ENCODE results near the gene RTN4RL2.

Gene RTN4RL2

GRCh38 chr11:57460022-57460757, at the start of gene RTN4RL2:
RTN4RL2 (plus strand) TSS chr11:57460528; CDS start chr11:57460866, 338 bp downstream.
- peak; percentile 54 for DNase-seq (ENCODE audit: low spot score)

DNA sequence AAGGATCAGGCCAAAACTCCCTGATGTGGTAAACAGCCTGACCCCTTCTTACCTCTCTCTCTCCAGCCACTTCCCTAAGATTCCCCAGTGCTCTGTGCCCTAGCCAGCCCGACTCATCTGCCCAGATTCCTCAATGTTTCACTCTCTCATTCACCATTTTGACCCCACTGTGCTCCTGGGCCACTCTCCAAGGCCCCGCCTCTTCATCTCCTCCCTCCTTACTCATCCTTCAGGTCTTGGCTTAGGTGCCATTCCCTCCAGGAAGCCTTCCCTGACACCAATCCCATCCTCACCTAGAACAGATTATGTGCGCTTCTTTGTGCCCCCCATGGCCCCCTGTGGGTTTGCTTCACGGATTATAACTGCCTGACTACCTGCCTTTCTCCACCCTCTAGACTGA, 46.6 kb upstream of the RTN4RL2 start:
- no peak for DNase-seq (ENCODE audit: low spot score)

DNA sequence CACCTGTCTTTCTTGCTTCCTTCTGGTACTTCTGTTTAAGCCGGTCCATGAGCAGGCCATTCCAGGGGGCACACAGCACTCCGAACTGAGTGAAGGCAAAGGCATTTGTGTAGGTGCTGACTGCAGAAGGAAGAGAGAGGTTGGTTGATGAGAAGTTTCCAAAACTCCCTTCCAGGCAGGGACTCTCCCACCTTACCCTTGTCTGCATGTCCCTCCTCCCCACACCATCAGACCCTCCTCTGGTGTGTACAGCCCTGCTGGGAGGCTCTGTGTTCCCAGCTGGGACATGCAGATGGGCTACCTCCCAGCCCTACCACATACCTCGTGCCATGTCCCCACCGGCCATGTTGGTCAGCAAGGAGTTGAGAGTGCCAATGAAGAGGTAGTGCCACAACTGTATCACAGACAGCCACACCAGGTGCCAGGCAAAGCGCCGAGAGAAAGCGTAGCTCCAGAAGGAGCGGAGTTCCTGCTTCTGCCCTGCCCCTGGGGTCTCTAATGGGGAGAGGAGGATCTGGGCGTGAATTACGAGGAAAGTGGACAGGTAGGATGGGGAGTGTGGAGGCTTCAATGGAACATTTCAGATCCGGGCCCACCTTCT, 45.6 kb upstream of the RTN4RL2 start:
- DNase-seq (ENCODE audit: low spot score) = no peak

DNA sequence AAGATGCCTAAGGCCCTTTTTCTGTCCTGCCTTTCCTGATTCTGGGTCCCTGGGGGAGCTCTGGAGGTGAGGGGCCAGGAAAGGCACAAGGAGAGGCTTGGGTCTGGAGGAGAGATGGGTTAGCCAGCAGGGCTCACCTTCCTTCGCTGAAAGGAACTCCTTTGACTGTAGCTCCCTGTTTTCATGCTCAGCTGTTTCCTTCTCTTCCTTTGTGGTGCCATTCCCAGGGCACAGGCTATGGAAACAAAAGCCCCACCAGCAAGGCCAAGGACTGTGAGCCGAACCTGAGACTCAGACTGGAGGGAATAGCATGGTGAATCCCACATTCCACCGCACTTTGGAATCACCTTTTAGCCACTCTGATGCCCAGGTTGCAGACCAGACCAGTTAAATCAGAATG, 43.9 kb upstream of the RTN4RL2 start:
- no peak for DNase-seq (ENCODE audit: low spot score)

DNA sequence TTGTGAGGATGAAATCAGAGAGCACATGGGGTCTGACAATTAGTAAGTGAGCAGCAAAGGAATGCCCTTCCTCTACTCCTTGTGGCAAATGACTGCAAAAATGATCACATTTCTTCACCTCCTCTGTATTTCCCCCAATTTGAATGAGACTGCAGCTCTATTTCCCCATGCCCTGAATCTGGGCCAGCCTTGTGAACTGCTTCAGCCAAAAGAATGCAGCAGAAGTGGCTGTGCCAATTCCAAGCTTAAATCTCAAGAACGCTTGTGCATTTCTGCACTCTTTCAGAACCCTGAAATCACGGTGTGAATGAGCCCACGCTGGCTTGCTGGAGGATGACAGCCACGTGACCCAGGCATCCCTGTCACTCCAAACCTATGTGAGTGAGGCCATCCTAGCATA, 43.3 kb upstream of the RTN4RL2 start:
- DNase-seq (ENCODE audit: low spot score) = no peak

- no peak for DNase-seq (ENCODE audit: low spot score)
Observed at GRCh38 chr11:57418131-57418530, 42.2 kb upstream of the RTN4RL2 start.

GRCh38 chr11:57419146-57419545, 41.2 kb upstream of the RTN4RL2 start:
- no peak for DNase-seq (ENCODE audit: low spot score)

- DNase-seq (ENCODE audit: low spot score) = no peak
Observed at GRCh38 chr11:57421066-57421465, 39.3 kb upstream of the RTN4RL2 start.

GRCh38 chr11:57421805-57422204, 38.5 kb upstream of the RTN4RL2 start:
- DNase-seq (ENCODE audit: low spot score) = no peak

GRCh38 chr11:57422669-57423068, 37.7 kb upstream of the RTN4RL2 start:
- no peak for DNase-seq (ENCODE audit: low spot score)

DNA sequence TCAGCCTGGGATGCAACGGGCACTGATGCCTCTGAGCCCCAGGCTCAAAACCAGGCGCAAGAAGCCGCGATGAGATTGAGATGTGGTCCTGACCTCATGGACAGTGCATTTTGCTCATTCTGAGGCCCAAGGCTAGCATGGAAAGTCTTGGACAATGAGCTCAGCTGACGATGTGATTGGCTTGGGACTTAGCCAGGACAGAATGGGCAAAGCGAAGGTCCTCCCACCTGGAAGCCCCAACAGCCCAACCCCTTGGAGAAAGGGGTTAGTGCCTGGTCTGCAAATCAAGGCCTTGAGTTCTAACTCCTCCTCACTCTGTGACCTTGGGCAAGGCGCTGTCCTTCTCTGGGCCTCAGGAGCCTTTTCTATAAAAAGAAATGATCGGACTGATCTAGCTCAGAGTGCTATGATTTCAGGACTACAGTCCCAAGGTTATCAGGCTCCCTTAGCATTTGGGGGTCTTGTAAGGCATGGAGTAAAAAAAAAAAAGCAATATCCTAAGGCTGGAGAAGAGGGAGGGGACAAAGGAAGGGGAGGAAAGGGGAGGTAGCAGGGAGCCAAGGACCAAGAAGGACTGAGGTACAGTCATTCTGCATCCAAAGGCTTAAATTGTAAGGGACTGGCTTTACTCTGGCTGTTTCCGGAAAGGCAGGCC, 36.1 kb upstream of the RTN4RL2 start:
- DNase-seq (ENCODE audit: low spot score) = no peak

DNA sequence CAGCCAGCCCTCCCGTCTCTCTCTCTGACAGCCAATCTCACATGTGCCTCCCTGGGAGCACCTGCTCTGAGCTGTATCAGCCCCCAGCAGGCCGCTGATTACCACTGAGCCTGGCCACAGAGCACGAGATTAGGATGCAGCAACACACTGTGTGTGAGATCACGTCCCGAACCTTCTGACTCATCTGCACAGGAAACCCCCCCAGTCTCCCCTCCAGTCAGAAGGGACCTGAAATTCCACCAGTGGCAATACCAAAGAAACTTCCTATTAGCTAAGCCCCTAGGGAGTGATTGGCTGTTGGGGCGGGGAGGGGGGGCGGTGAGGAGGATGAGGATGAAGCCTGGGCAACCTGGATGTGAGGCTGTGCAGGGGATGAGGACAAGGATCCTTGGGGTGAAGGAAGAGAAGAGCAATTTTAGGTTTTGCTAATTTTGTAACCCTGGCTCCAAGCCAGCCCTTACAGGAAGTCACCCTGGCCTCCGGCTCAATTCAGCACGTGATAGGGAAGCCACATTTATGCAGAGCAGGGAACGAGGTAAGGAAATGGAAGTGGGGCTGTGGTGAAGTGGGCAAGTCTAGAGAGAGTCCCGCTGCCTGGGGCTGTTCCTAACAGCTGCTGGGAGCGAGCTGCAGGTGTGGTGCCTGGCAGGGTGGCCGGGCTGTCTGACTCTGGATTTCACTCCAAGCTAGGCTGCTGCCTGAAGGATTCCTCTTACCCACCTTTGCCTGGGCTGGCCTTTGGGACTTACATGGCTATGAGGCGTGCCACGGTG, 35.4 kb upstream of the RTN4RL2 start:
- peak; percentile 68 for DNase-seq (ENCODE audit: low spot score)

DNA sequence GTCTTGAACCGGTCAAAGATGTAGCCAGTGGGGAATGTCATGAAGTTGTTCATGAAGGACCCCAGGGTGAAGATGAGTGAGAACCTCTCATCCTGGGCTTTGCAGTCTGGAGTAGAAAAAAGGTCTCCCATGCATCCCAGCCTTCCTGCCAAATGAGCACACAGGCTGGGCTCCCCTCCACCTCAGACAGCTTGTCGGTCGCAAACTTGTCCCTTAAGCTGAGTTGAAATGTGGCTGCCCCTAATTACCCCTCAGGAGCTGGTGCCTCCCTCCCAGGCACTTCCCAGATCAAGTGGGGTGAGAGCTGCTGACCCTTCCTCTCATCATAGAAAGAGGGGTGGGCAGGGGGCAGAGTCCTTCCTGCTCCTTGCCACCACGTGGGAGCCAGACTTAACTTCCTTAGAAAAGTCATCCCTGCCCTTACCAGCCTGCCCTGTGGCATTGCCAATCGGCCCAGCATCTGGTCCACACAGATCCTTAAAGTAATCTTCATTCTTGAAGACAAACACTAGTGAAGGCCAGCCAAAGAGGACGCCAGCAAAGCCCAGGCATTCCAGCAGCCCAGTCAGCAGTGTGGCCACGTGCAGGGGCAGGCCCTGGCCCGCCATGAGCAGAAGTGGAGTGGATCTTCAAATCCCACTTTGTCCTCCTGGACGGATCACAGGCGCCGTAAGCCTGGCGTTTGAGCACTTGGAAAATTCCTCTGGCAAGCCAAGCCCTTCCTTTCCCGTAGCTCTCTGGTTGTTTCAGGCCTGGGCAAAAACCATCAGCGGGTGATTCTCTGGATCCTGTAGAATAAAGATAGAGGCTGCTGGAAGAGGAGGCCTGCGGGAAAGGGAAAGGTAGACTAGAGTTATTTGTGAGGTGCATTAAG, 34.5 kb upstream of the RTN4RL2 start:
- DNase-seq (ENCODE audit: low spot score) = no peak

- DNase-seq (ENCODE audit: low spot score) = peak; percentile 40
Observed at GRCh38 chr11:57426439-57426928, 33.8 kb upstream of the RTN4RL2 start.

- DNase-seq (ENCODE audit: low spot score) = peak; percentile 81
Observed at GRCh38 chr11:57426929-57427726, 33.2 kb upstream of the RTN4RL2 start, which contains the start of gene SLC43A3. SLC43A3 (minus strand) TSS chr11:57427121; CDS start chr11:57426172, 949 bp downstream.

DNA sequence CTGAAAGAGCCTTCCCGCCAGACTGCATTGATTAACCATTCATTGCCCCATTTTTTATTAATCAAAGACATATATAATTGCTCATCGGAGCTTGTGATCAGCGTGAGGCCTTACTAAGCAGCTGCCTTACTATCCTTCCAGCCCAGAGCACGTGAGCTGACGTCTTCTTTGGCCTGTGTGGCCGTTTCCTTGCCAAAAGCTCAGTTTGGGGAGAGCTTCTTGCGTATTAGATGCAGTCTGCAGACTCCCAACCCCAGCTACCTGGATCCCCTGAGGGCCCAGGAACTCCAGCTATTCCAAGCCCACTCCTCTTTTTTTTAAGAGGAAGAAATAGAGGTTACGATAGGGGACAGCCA, 32.6 kb upstream of the RTN4RL2 start:
- no peak for DNase-seq (ENCODE audit: low spot score)

DNA sequence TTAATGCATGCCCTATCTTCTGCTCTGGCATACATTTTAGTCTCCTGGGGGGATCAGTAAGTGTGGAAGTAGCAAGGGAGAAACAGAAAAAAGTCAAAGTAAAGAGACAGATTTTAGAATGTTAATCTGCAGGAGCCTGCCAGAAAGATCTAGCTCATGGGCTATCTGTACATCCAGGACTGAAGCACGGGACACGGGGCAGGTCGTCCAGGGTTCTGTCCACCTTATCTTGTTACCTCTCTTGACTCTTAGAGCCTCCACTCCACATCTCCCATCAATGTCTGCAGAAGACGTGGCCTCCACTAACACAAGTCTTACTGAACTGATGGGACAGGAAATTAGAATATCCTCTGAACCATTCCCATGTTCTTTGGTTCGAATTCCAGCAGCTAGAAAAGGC, 31.7 kb upstream of the RTN4RL2 start:
- no peak for DNase-seq (ENCODE audit: low spot score)

DNA sequence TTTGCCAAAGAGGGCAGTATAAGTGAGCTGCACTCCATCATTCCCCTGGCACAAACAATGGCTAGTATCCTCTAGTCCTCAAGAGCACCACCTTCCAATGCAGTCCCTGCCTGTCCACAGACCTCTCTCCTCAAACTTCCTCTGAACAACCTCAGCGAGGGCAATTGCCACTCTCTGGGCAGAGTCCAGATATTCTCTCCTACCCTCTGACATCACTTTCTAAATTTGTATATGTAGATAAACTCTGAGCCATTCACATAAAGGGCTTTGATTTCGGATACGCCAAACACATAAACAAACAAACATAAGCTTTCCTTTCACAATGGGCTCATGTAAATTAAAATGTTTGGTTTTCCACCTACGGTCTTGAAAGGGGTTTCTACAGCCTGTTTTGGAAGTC, 30.4 kb upstream of the RTN4RL2 start:
- no peak for DNase-seq (ENCODE audit: low spot score)

DNA sequence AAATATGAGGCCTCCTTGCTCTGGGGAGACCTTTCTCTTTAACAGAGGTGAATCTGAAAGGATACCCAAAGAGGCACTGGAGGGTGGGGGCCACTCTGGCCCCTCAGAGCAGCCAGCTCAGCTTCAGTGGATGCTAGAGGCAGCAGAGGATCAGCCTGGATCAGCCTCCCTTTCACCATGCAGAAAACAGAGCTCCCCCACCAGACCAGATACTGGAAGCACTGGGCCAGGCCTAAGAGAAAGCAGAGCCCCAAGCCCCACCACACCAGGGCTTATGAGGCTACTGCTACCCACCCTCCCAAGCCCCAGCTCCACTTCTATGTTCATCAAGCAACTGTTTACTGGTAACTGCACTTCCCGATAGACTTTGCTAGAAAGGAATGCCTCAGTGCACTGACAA, 29.4 kb upstream of the RTN4RL2 start:
- DNase-seq (ENCODE audit: low spot score) = no peak

- no peak for DNase-seq (ENCODE audit: low spot score)
Observed at GRCh38 chr11:57432149-57432561, 28.2 kb upstream of the RTN4RL2 start.
